HS-5 (cell line): Measurements from ENCODE around the gene TMEM250.

Source experiments
- DNase-seq: peaks from one replicate; pipeline ENCODE4 v3.0.0-alpha.2; 2012; ENCODE audit warnings: low read depth

TMEM250 gene

DNA sequence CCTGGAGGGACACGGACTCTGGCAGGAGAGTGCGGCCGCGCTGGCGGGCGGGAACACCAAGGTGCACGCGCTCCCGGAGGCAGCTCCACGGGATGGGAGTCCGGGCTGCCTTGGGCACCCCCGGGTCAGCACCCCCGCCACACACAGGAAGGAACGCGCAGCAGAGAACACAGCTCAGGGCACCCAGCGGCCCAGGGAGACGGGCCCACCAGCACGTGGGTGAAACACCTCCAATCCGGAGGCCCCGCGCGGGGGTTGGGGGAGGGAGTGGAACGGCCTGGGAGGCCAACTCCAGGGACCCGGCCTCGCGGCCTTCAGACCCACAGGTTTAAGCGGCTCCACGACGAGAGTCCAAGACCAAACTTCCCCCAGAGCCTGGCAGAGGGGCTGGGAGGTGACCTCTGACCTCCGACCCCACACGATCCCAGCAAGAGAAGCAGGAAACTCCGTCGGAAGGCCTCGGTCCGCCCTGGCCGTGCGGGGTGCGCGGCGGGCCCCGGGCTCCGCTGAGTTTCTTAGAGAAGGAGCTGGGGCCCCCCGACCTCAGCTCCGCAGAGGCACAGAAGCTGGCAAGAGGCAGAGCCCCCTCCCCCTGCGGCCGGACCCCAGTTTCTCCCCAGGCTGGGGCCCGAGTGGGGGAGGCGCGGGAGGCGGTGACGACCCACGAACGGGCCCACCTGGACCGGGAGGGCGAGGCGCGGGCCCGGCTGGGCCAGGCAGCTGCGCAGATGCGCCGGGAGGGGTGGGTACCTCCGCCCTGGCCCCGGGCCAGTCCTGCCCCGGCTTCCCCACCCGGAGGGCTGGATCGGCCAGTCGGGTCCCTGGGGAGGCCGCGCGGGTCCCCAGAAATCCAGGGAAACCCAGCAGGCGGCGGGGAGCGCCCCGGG, 24.4 kb downstream of the TMEM250 start:
- DNase-seq = no peak

- DNase-seq = no peak
Observed at GRCh38 chr9:136093346-136093986, 25.2 kb downstream of the TMEM250 start.

DNA sequence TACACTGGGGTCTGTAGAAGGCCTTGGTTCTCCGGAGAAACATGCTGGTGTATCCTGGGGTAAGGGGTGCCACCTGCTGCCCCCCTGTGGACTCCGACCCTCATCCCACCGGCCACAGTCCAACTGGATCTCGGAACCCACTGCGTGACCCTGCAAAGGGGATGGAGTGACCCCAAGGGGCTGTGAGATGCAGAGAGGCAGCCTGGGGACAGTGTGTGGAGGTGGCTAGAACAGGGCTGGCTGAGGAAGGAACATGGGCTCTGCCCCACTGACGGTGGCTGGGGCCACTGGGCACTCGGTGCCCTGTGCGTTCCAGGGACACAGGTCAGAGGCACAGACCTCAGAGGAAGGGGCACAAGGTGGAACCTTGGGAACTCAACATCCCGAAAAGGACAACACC, 25.9 kb downstream of the TMEM250 start:
- no peak for DNase-seq

GRCh38 chr9:136092353-136092650, 26.4 kb downstream of the TMEM250 start:
- no peak for DNase-seq

DNA sequence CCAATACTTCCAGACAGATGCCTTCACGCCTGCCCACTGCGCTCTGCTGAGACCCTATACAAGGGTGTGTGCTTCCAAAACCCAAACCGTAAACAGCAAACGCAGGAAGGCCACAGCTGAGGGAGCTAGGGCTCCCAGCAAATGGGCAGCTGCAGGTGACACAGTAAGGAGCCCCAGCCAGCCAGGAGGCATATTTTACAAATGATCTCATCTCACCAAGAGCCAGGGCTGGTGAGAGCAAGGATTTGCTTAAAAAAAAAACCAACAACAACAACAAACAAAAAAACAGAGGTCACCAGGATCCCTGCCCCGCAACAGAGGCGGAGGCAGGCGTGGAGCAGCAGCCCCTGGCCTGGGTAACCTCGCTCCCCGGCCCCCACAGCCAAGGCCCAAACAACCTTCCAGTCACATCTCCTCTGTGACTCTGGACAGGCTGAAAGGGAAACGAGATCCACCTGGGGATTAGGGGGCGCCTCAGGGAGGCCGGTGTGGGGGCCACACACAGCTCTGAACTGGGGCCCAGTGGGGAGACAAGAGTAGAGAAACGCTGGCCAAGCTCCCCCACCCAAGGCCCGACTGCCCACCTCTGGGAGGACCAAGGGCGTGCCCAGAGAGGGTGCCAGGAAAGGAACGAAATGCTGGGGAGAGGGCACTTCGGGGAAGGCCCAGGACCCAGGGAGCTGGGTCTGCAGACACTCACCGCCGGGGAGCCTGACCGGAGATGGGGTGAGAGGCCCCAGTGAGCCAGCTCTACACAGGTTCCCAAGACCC, 26.9 kb downstream of the TMEM250 start:
- no peak for DNase-seq

- DNase-seq = no peak
Observed at GRCh38 chr9:136090768-136091581, 27.7 kb downstream of the TMEM250 start.

DNA sequence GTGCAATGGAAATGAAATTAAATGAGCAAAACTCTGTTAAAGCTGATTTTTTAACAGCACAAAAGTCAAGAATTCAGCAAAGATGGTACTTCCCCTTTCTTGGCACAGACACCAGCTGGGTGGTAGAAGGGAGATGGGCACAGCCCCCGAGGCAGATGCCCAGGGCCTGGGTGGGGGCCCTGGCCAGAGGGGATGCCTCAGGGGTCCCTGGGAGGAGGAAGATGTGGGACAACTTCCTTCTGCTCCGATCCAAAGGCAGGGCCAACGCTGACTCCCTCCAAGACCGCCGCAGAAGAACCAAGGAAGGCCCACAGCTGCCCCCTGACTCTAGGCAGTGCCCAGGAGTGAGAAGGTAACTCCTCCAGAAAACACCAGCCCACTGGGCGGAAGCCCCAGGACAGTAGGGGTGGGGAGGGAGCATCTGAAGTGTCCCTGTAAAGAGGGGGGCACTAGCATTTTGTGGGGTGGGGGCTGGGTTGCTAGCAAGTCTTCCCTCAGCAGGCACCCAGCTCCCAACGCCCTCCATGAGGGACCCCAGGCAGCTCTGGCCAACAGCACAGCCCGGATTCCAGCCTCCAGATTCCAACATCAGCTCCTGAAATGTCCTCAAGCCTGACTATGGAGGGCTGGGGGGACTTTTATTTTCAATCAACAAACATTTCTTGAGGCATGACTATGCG, 28.5 kb downstream of the TMEM250 start:
- DNase-seq = no peak

DNA sequence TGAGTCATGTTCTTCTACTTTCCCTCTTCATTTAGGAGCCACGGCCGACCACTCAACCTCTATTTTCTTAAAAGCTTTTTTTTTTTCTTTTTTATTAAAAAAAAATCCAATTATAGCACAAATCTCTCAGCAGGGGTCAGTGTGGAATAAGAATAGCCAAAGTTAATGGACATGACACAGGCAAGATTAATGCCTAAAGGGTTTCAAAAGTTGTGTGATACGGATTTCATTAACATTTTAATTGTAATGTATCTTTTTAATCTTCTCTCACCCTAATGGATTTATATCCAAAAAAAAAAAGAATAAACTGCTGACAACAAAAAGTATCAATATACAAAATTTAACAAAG, 29.0 kb downstream of the TMEM250 start:
- no peak for DNase-seq

DNA sequence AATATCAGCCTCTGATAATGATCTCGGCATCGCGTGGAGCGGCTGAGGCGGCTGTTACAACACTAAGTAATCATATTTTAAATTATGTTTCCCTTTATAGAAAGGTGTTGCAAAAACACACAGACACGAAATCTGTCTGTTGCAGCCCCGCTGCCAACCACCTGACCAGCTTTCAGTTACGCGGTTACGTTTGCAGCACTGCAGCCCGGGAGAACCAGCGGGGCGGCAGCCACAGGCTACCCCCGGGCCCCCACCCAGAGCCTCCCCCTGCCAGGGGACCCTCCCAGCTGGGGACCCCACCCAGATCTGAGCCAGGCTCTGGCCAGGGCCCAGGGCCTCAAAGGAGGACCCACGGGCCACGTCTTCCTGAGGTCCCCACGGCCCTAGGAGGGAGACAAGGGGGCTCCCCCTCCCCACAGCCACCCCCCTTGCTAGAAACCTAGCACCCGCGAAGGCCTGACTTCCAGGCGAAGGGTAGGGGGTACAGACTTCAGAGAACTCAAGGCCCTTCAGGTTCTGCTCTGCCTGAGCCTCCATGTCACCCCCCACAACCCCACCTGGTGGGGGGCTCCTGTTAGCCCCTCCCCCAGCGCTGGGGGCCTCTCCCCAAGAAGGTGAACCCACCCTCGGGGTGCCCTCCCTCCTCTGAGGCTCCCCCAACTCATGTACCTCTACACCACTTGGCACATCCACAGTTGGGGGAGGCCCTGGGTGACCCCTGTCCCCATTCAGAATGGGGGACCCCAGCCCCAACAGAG, 29.6 kb downstream of the TMEM250 start:
- no peak for DNase-seq

DNA sequence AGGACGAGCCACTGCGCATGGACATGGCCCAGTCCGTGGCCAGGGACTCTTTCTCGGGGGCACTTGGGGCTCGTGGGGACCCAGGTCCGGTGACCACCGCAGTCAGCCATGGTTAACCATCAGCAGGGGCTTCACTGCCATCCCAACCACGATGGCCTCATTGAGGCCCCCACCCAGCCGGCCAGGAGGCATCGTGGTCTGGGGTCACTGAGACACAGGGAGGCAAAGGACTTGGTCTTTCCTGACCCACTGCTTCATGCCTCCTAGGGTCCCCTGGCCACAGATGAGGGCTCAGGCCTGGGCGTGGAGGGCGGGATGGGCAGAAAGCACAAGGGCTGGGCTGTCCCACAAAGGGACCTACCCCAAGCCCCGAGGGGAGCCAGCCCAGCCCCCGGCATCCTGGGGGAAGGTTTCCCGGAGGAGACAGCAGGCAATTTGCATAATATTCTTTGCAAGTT, 30.2 kb downstream of the TMEM250 start:
- DNase-seq = no peak

GRCh38 chr9:136087741-136088480, 30.8 kb downstream of the TMEM250 start:
- no peak for DNase-seq

DNA sequence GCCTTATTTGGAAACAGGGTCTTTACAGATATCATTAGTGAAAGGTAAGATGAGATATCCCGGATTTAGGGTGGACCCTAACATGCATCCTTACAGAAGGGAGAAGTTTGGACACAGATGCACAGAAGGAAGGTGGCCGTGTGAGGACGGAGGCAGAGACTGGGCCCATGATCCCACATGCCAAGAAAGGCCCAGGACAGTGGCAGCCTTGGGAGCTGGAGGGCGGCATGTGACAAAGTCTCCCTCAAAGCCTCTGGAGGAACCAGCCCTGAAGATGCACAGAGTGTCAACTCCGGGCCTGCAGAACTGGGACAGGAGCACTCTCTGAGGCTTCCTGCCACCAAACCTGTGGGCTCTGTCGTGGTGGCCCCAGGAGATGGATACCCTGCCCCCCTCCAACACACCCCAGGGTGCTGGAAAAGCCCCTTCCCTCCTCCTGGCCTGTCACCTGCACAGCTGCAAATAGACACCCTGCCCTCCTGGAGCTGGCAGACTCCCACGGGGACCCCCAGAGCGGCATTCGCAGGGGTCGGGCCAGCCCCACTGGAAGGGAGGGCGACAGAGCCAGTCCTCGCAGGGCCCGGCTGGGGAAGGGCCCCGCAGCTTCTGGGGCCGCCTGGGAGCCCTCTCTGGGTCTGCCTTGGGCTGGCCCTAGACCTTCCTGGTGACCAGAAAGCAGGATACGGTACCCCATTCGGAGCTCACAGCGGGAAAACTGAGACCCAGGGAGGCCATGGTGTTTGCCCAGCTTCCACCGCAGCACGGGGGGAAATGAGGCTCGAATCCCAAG, 31.5 kb downstream of the TMEM250 start:
- DNase-seq = no peak

- no peak for DNase-seq
Observed at GRCh38 chr9:136086213-136086881, 32.3 kb downstream of the TMEM250 start.

DNA sequence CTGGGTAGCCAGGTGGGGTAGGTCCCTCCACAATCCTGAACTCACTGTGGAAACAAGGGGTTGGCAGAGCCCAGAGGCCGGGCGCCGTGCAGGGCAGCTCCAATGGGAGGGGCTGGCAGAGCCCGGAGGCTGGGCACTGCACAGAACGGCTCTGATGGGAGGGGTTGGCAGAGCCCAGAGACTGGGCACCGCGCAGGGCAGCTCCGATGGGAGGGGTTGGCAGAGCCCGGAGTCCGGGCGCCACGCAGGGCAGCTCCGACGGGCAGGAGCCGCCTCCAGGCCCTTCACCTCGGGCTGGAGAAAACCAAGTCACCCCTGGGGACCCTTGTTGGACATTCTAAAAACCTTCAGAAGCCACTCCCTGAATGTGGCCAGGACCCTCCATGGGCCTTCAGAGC, 32.9 kb downstream of the TMEM250 start:
- no peak for DNase-seq

GRCh38 chr9:136084063-136084944, 34.4 kb downstream of the TMEM250 start:
- DNase-seq = no peak

DNA sequence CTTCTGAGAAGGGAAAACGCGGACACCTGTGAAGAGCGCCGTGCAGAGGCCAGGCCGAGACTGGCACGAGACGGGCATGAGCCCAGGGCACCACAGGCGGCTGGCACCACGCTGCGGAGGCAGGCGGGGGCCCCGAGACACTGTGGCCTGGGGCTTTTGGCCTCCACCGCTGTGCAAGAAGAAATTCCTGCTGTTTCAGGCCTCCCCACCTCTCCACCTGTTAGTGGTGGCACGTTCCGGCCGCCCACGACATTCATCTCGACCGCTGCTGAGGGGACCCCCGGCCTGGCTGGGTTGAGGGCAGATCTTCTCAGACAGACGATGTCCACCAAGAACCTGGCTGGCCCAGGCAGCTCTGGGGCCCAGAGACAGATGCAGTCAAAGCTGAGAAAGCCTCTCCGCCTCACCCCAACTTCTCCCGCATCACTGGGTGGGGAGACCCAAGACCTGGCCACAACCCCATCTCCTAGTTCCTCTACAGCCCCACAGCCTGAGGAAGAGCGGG, 35.1 kb downstream of the TMEM250 start:
- no peak for DNase-seq
